Ovary (tissue), 9 donors: ENCODE results near the gene CLMN. TPM values are rescaled to one million over a fixed set of nuclear protein-coding genes. Genes with fewer than 3 reads are reported as not detected.

Experiments
- DNase-seq, 5 donors: peaks; one replicate each; pipeline ENCODE4 v3.0.0-alpha.2; 2019 to 2020
- H3K27ac ChIP-seq, 2 donors: fragments of 200-600 bp; one replicate each; pipeline versions ENCODE4 v1.5.1 to v1.8.0; 2019 to 2022
- H3K27me3 ChIP-seq: fragments of 200-600 bp; one replicate; pipeline ENCODE4 v1.8.0; 2022
- H3K36me3 ChIP-seq: fragments of 200-600 bp; sonication (generic); one replicate; pipeline ENCODE4 v1.5.1; 2019
- H3K4me1 ChIP-seq: one replicate; pipeline ENCODE4 v1.8.1; 2013; ENCODE audit warnings: mild to moderate bottlenecking, moderate library complexity; ENCODE audit not compliant: insufficient read depth
- H3K4me3 ChIP-seq: fragments of 200-600 bp; sonication (generic); one replicate; pipeline ENCODE4 v1.5.1; 2017
- H3K9me3 ChIP-seq, 2 donors: fragments of 200-600 bp in 1 of 2; sonication (generic) in 1 of 2; one replicate each; pipeline versions ENCODE4 v1.5.1 to v1.8.1; 2013 to 2019; ENCODE audit warnings: mild to moderate bottlenecking in 1 of 2, moderate library complexity in 1 of 2
- EP300 ChIP-seq: sonication (generic); formaldehyde crosslinking; IDR thresholded peaks from one replicate; pipeline ENCODE4 v1.6.1; 2017; ENCODE audit warnings: antibody characterized with exemption
- POLR2A ChIP-seq: fragments of 450-650 bp; IDR thresholded peaks from one replicate; pipeline ENCODE4 v1.6.1; 2017; ENCODE audit warnings: antibody characterized with exemption, mild to moderate bottlenecking, moderate library complexity
- WGBS, 3 donors: extraction: QIAGEN DNeasy Blood & Tissue Kit in 1 of 3; methylation state at CpG; one replicate each; pipeline versions ENCODE4 v1.1.5 to v1.1.7; 2013 to 2017; 5-methylcytosine and 5-hydroxymethylcytosine counted together
- intact Hi-C, 4 donors: fragments of 100-400 bp; cut with DNase I; formaldehyde crosslinking; loops; one replicate each; pipeline versions ENCODE4 v1.11.0 to v1.15.1; 2022 to 2023
- polyA plus RNA-seq, 2 donors: library from polyadenylated mRNA; stranded (reverse); fragments of 200-250 nt in 1 of 2; fragments of 350-450 nt in 1 of 2; fragmentation: Illumina TruSeq in 1 of 2; extraction: RNeasy Lipid Tissue Mini Kit (QIAGEN cat#74804) in 1 of 2; gene quantifications; one replicate each; pipeline ENCODE4 v1.2.3, GENCODE V29; 2013 to 2014
- total RNA-seq, 7 donors: library from RNA; depleted of rRNA in 2 of 7; stranded (reverse); fragments of >200 nt in 2 of 7; fragmentation: NEBNext Ultra II Directional in 3 of 7; extraction: Animal tissue kit (Norgen Biotek cat#: 25700) in 3 of 7; gene quantifications; one replicate each; pipeline versions ENCODE4 v1.1.0 to v1.2.4, GENCODE V29; 2016 to 2023
- TF ChIP-seq, protein P1 (sequence below), 3 donors: fragments of 450-650 bp in 2 of 3; fragments of 200-600 bp in 1 of 3; IDR thresholded peaks; one replicate each; pipeline versions ENCODE4 v1.5.1 to v1.8.0; 2016 to 2022; ENCODE audit warnings: antibody characterized with exemption in 3 of 3, mild to moderate bottlenecking in 1 of 3
- donor health status: DM: no; HTN: no; CAD: no; lungs with moderate emphysema.
- donor health status: DM: no; HTN: no; CAD: no.
- donor health status: Bipolar disorder and iron deficiency.
- donor health status: DM: yes; HTN: yes; CAD: no.
- donor health status: DM: no; HTN: no; CAD: no.
- donor health status: DM: yes; HTN: yes; CAD: no.

CLMN gene
- total and polyA plus RNA-seq, 9 donors: 2.2 to 11.7 (median 6.5) TPM

DNA sequence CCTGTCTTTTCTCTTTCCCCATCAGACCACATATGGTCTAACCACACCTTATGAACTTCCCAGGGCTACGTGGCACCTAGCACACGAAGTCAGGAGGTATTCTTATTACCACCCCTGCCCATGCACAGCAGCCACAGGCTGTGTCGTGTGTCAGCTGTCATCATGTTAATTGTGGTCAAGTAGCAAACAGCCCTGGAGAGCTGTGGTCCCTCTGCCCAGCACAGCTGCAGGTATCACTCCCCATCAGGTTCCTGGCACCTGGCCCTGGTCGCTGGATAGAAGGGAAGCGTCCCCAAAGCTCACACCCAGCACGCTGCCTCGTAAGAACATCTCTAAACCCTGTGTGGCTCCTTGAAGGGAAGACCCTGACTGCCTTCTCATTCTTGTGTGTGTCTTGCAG, 45.4 kb downstream of the CLMN start:
- H3K36me3 ChIP-seq: no peaks in the 10 kb centered on the region
- peaks cover 2% of the 10 kb centered on the region for H3K4me1 ChIP-seq
- no peak overlapping the region for H3K4me3 ChIP-seq
- H3K27ac ChIP-seq: no peak overlapping the region
- no peaks in the 10 kb centered on the region for H3K27me3 ChIP-seq
- intact Hi-C loops: no loop called here
- DNase-seq: no peak
- 92 to 93% (median 92%) methylated on average over 7 of the region's 7 CpGs for WGBS, 3 donors
- no peaks in the 10 kb centered on the region for H3K9me3 ChIP-seq
- TF ChIP-seq, protein P1, sequence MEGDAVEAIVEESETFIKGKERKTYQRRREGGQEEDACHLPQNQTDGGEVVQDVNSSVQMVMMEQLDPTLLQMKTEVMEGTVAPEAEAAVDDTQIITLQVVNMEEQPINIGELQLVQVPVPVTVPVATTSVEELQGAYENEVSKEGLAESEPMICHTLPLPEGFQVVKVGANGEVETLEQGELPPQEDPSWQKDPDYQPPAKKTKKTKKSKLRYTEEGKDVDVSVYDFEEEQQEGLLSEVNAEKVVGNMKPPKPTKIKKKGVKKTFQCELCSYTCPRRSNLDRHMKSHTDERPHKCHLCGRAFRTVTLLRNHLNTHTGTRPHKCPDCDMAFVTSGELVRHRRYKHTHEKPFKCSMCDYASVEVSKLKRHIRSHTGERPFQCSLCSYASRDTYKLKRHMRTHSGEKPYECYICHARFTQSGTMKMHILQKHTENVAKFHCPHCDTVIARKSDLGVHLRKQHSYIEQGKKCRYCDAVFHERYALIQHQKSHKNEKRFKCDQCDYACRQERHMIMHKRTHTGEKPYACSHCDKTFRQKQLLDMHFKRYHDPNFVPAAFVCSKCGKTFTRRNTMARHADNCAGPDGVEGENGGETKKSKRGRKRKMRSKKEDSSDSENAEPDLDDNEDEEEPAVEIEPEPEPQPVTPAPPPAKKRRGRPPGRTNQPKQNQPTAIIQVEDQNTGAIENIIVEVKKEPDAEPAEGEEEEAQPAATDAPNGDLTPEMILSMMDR (IDR thresholded peaks at IDR 0.05): no peak
- TF ChIP-seq EP300 (no peak), POLR2A (no peak)

DNA sequence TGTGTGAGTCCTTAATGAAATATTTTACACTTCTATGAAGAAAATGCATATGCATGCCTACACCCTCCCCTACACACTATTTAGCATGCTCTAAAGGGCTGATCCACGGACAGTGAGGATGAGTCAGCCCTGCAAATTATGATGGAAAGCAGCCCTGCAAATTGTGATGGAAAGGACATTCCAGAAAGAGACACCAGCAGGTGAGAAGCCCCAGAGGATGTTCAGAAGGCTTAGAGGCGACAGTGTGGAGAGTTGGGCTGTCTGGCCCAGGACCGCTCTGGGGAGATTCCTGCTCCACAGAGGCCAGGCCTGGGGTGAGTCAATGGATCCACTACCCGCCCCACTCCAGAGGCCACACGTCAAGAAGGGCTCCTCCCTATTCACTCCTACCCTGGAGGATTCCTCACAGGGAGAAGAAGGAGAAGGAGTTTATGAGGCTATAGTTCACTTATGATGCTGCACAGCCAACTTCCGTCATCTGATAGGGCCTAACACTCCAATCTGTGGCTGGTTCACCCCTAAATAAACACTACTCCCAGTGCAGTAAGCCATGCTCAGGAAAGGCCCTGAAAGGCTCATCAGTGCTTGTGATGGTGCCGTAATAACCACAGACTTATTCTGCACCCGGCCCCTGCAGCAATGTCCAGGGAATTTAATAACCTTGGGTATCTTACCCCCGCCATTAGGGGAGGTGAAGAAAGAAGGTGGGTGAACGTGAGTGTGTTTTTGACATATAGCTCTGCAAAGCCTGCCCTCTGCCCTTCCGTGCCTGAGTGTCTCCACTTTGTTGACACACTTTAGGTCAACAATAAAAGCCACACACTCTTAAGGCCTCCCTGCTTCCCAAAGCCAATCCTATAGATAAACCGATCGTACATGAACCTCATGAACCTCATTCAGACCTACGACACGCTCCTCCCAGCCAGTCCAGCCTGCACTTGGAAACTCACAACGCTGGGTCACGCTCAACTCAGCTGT, 46.4 kb downstream of the CLMN start:
- 85 to 88% (median 85%) methylated on average over 17 of the region's 17 CpGs for WGBS, 3 donors

DNA sequence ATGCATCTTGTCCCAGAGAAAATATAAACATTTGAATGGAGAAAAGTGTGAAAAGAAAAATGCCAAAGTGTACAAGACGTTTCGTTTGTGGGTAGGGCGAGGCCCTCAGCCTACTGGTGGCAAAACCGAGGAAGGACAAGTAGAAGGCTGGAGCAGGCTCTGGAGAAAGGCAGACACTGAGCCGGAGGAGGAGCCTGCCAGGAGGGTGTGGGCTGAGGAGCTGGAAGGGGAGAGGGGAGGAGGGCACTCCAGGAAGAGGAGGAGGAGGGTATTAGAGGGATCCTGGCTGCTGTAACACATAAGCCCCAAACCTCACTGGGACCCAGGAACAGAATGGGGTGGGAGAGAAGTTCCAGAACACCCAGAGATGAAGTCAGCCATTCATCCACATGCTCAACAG, 47.7 kb downstream of the CLMN start:
- H3K4me3 ChIP-seq: no peak overlapping the region
- TF ChIP-seq EP300 (no peak), POLR2A (no peak)
- TF ChIP-seq, protein P1 (IDR thresholded peaks at IDR 0.05): no peak
- no peaks in the 10 kb centered on the region for H3K36me3 ChIP-seq
- H3K27me3 ChIP-seq: no peaks in the 10 kb centered on the region
- intact Hi-C loops: no loop called here
- no peak overlapping the region for H3K27ac ChIP-seq
- WGBS, 3 donors: 87 to 90% (median 87%) methylated on average over 5 of the region's 5 CpGs
- no peaks in the 10 kb centered on the region for H3K9me3 ChIP-seq
- DNase-seq: no peak
- peaks cover 2% of the 10 kb centered on the region for H3K4me1 ChIP-seq

More for the DNA sequence above, 46.4 kb downstream of the CLMN start:
- DNase-seq: no peak
- H3K36me3 ChIP-seq: no peaks in the 10 kb centered on the region
- no peak overlapping the region for H3K27ac ChIP-seq
- no peak overlapping the region for H3K4me3 ChIP-seq
- intact Hi-C loops: no loop called here
- no peaks in the 10 kb centered on the region for H3K9me3 ChIP-seq
- TF ChIP-seq POLR2A: no peak
- peaks cover 2% of the 10 kb centered on the region for H3K4me1 ChIP-seq
- no peaks in the 10 kb centered on the region for H3K27me3 ChIP-seq

DNA sequence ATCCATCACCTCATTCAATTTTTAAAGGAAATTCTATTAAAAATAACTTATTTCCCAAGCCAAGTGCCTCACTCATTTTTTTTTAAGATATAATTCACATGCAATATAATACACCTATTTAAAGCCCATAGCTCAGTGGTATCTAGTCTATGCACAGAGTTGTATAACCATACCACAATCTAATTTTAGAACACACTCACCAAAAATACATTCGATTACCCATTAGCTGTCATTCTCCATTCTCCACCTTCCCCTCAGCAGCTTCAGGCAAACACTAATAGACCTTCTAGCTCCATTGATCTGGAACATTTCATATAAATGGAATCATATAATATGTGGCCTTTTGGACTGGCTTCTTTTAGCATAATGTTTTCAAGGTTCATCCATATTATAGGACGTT, 49.5 kb downstream of the CLMN start:
- Histone ChIP-seq H3K4me1 (peaks cover 2% of the 10 kb centered on the region), H3K36me3 (no peaks in the 10 kb centered on the region), H3K4me3 (no peak overlapping the region), H3K27ac (no peak overlapping the region), H3K27me3 (no peaks in the 10 kb centered on the region), H3K9me3 (no peaks in the 10 kb centered on the region)
- no peak for DNase-seq
- TF ChIP-seq, protein P1 (IDR thresholded peaks at IDR 0.05): no peak
- TF ChIP-seq EP300: no peak
- TF ChIP-seq POLR2A: no peak
- intact Hi-C loops: no loop called here
- WGBS, 3 donors: 77 to 79% (median 78%) methylated on average over 2 of the region's 2 CpGs

DNA sequence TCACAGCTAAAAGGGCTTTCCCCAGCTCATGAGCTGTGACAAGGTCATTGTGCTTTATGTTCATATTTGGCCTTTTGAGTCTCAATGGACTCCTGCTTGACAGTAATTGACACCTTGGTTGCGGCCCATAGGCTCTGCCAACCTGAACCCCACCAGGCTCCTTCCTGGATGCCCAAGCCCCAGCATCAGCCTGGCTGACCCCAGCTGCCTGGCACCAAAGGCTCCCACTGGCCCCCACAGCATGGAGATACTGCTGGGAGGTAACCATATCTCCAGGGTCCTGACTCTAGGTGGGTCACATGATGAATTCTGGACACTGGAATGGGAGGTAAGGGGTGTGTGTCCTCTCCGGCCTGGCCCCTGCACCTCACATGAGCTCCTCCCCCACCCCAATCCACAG, 50.2 kb downstream of the CLMN start:
- TF ChIP-seq, protein P1 (IDR thresholded peaks at IDR 0.05): no peak
- TF ChIP-seq POLR2A: no peak
- TF ChIP-seq EP300: no peak
- Histone ChIP-seq H3K27me3 (no peaks in the 10 kb centered on the region), H3K27ac (no peak overlapping the region), H3K36me3 (no peaks in the 10 kb centered on the region), H3K4me3 (no peak overlapping the region), H3K9me3 (no peaks in the 10 kb centered on the region), H3K4me1 (peaks cover 2% of the 10 kb centered on the region)
- no peak for DNase-seq
- 71 to 95% (median 91%) methylated on average over 2 of the region's 2 CpGs for WGBS, 3 donors
- intact Hi-C loops: no loop called here
